HG03196 (cell line): Measurements from ENCODE around the gene GPR4.
"Not testable (repeated sequence)": the region's sequence is repeated elsewhere in the genome, so short reads cannot be mapped to it uniquely, and the experiment has no call there.

Experiments
- ATAC-seq: cut with Tn5 transposase; IDR thresholded peaks from one replicate; pipeline ENCODE4 v1.9.1; 2021; ENCODE audit not compliant: unreplicated experiment

Gene GPR4

GRCh38 chr19:45623984-45624383 lies 22.0 kb upstream of the GPR4 start:
- ATAC-seq: no peak

- no peak for ATAC-seq
Observed at GRCh38 chr19:45621976-45622503, 20.0 kb upstream of the GPR4 start.

DNA sequence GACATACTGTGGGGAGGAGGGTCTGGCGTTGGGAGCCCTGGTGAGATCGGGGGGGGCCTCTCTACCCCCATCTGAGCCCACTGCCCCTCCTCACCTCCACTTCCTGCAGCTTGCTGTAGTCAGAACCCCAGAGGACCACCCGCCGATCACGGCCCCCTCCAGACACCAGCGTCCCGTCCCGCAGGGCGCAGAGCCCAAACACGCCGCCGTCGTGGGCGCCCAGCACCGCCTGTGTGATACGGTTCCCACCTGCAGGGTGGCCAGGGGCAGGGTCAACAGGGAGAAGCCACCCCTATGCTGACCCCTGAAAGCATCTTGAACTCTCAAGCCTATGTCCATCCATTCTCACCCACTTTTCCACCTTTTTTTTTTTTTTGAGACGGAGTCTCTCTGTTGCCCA lies 19.4 kb upstream of the GPR4 start:
- no peak for ATAC-seq

- no peak for ATAC-seq
Observed at GRCh38 chr19:45616704-45617017, 14.6 kb upstream of the GPR4 start.

DNA sequence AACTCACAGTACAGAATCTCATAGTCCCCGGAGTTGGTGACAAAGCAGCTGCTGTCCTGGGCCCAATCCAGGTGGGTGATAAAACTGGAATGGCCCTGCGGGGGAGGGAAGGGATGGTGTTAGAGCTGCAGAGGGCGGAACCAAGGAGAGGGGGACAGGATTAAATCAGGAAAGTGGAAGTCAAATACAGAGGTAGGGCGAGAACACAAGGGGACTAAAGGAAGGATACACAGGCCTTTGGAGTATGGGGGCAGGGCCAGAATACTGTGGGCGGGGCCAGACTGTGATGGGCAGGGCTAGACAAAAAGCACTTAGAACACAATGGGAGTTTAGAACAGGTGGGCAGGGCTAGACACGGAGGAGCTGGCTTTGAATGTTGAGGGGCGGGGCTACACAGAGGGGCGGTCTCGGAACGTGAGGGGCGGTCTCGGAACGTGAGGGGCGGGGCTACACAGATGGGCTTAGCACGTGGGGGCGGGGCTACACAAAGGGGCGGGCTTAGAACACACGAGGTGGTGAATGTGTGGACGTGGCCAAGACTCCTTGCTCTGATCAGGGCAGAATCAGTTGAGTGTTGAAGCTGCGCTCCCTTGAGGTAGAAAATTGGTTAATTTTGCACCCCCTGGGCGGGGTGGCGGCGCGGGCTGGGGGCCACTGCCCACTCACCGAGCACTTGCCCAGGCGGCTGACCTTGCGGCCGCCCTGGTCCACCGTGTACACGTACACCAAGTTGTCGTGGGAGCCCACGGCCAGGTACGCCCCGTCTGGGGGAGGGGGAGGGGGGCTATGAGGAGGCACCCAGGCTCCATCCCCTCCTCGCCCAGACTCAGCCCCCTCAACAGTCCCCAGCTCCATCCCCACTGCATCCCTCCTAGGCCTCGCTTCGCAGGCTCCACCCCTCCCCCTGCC lies 14.0 kb upstream of the GPR4 start:
- ATAC-seq: no peak

GRCh38 chr19:45615056-45615455 lies 13.0 kb upstream of the GPR4 start:
- not testable (repeated sequence) for ATAC-seq

DNA sequence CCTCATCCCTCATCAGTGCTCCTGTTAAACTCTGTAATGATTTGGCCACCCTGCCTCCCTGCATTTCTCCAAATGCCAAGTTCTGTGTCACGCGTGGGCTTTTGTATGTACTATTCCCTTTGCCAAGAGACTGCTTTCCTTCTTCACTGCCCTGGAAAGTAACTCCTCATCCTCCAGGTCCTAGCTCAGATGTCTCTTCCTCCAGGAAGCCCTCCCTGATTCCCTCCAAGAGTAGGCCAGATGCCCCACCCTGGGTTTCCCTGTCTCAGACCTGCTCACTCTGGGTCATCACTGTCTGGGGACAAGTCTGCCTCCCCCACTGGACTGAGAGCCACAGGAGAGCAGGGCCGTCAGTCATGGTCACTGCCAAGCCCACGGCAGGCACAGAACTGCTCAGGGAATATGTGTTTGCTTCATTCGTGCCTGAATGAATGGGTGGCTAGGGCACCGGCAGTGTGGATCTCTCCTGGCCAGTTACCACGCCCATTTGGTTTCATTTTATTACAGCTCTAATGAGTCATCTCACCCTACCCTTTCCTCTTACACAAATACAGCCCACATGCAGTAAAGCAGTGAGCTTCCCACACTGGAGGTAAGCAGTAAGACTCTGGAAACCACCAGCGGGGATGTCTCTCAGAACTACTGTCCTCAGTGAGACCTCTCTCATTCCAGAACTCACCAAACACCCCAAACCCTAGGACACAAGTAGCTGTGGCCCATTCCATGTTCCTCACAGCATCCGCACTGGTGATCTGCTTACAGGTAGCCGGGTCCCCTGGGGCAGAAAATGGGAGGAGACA lies 12.1 kb upstream of the GPR4 start:
- no peak for ATAC-seq

DNA sequence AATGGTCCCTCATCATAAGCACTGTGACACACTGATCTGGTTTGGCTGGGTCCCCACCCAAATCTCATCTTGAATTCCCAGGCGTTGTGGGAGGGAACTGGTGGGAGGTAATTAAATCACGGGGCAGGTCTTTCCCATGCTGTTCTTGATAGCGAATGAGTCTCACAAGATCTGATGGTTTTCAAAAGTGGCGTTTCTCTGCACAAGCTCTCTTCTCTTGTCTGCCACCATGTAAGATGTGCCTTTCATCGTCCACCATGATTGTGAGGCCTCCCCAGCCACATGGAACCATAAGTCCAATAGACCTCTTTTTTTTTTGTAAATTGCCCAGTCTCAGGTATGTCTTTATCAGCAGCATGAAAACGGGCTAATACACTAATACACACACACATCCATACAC lies 6.9 kb upstream of the GPR4 start:
- ATAC-seq: no peak

DNA sequence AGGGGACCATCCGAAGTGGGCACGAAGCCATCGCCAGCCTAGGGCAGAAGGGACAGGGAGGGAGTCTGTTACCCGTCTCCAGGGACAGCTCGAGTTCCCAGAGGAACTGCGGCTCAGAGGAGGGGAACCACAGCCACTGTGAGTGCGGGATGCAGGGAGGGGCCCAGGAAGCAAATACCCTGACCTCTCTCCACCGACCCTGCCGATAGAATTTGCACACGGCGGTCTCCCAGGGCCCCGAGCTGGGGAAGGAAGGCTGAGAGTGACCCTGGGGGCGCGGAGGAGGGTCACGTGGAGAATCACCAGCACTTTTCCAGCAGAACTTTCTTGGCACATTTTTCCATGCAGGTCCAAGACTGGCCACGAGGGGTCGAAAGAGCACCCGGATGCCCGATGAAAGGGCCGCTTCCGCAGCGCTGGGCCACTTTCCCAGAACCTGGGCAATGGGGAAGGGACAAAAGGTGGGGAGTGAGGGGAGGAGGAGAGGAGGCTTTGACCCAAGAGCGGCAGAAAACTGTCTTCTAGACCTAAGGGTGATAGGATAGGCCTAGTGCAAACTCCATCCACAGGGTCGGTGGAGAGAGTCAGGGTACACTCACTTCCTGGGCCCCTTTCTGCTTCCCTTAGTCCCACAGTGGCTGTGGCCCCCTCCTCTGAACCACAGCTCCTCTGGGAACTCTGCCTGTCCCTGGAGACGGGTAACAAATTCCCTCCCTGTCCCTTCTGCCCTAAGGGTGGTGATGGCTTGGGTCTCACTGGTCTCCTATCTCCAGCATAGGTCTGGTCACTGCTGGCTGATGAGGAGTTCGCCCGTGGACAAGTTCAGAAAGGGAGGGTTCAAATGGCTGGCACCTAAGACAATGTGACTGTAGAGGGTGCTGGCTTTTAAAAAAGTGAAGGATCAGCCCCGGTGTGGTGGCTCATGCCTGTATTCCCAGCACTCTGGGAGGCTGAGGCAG lies 5.3 kb upstream of the GPR4 start:
- ATAC-seq: no peak

DNA sequence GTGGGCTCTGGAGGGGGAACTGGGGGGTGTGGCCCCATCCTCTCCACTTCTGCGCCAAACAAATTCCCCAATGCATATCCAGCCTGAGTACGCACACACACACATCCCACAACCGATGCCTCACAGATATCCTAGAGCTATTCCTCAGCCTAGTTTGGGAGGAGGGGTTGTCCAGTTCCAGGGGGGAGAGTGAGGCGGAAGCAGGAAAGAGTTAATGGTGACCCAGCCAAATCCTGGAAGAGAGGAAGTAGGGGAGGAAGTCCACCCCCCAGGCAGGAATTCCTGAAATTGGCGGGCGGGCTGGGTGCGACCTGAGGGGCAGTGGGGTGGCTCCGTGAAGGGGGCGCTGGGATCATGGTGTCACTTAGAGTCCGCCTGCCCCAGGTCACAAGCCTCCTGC lies 897 bp downstream of the GPR4 start:
- no peak for ATAC-seq

GRCh38 chr19:45600340-45600885 lies 1.6 kb downstream of the GPR4 start:
- ATAC-seq: no peak

DNA sequence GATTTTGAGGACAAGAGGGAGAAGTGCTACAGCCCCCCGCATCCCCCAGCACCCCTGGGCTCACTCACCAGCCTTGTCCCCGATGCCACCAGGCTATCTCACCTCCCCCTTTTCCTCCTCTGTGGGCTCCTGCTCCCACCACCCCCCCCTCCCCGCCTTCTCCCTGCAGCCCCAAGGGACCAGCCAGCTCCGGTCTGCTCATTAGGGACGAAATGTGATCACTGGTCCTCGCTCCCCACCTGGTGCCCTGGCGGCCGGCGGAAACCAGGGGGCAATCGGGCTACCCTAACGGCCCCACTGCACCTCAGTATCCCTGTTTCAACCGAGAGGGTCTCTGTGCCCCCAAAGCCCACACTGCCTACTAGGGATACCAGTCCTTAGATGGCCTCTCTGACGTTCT lies 2.7 kb downstream of the GPR4 start:
- no peak for ATAC-seq

GRCh38 chr19:45598267-45599001 lies 3.6 kb downstream of the GPR4 start:
- no peak for ATAC-seq

- ATAC-seq: no peak
Observed at GRCh38 chr19:45597425-45598111, 4.4 kb downstream of the GPR4 start.

DNA sequence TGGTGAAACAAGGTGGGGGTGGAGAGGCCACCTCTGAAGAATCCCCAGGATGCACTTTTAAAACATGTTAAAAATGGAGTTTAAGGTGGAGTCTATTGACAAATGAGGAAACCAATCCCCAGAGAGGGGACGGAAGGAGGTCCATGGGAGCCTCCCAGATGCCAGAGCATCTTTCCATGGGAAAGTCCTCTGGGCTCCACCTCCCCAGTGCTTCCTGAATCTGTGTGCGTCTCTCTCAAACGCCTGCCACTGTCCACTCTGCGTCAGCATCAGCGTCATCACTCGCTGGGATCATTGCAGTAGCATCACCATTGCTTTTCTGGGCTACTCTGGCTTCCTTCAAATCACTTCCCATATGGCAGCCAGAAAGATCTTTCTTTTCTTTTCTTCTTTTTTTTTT lies 6.2 kb downstream of the GPR4 start:
- no peak for ATAC-seq

GRCh38 chr19:45593520-45593919 lies 8.5 kb downstream of the GPR4 start:
- ATAC-seq: no peak

- no peak for ATAC-seq
Observed at GRCh38 chr19:45592366-45592765, 9.6 kb downstream of the GPR4 start.

GRCh38 chr19:45591638-45592005 lies 10.4 kb downstream of the GPR4 start:
- ATAC-seq: no peak

DNA sequence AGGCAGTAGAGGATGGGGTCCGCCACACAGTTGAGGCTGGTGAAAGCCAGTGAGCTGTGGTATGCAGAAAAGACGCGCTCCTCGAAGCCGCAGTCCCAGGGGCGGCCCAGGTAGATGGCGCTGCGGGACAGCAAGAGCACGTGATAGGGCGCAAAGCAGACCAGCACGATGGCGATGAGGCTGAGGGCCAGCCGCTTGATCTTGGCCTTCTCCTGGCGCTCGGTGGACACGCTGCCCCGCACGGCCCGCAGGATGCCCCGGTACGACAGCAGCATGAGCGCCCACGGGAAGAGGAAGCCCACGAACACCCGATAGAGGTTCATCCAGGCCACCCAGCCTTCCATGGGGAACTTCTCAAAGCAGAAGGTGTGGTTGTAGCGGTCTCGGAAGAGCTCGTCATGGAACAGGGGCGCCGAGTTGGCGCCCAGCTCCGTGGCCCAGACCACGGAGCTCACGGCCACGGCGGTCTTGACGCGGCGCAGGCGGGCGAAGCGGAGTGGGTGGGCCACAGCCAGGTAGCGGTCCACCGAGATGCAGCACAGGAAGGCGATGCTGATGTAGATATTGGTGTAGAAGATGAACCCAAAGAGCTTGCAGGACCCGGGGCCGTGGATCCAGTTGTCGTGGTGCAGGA lies 10.9 kb downstream of the GPR4 start:
- ATAC-seq: no peak
